ES-I3 (cell line): ENCODE data around the gene AKAP13.
"Not testable (repeated sequence)": the region's sequence is repeated elsewhere in the genome, so short reads cannot be mapped to it uniquely, and the experiment has no call there.

Experiments used
- H3K36me3 ChIP-seq: 2 replicates; pipeline ENCODE4 v1.6.1; 2013; ENCODE audit warnings: mild to moderate bottlenecking, low read length, control low read depth, moderate library complexity; ENCODE audit not compliant: insufficient read depth
- H3K4me1 ChIP-seq: 2 replicates; pipeline ENCODE4 v1.6.1; 2013; ENCODE audit warnings: mild to moderate bottlenecking, control low read depth, low read length; ENCODE audit not compliant: insufficient read depth
- H3K9ac ChIP-seq: 2 replicates; pipeline ENCODE4 v1.6.1; 2013; ENCODE audit warnings: low read depth, mild to moderate bottlenecking, low read length, moderate library complexity
- H3K9me3 ChIP-seq: 2 replicates; pipeline ENCODE4 v1.6.1; 2013; ENCODE audit warnings: mild to moderate bottlenecking, low read length, moderate library complexity; ENCODE audit not compliant: control insufficient read depth, insufficient read depth

AKAP13 gene

DNA sequence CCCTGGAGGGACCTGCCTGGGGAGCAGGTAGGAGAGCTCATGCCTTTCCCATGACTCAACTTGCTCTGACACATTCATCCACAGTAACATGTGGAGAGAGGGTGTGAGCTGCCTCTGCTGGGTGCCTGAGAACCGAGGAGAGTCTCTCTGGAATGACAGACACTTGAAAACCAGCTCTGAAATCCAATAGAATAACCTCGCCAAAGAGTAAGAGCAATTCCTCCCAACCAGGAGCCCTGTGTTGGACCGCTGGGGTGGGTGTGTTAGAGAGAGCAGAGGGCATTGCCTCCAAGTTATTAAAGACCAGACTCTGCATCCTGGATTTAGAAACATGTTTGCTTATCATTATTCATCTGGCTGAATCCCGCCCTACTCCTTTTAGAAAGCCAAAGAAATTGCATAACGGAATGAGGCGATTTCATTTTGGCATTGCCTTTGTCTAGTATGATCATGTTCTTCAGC, 35.7 kb upstream of the AKAP13 start:
- H3K9me3 ChIP-seq, H3K36me3 ChIP-seq, H3K4me1 ChIP-seq, H3K9ac ChIP-seq: not testable (repeated sequence)

DNA sequence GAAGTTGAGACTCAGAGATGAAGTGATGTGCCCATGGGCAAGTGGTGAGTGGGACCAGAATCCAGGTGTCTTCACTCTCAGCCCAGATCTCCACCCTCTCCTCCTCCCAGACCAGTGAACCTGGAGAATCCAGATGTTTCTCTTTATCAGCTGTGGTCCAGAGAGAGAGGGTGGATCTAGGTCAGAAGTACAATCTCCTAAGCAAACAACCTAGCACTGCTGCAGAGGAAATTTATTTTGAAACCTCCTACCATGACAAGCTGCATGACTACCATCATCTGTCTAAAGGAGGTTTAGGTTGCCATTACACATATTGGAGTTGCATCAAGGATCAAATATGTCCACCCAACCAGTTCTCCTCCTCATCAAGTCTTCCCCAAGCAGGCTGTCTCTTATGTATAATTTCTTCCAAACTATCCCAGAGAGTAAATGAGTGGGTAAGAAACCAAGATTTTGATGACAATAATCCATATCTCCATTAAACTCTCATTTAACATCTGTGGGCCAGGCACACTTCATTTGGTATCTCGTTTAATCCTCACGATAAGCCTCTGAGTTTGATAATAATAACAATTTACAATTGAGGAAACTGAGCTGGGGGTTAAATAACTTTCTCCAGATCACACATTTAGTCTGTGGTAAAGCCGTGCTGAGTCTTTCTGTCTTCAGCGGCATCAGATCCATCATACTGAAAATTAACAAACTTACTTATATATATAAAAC, 35.0 kb upstream of the AKAP13 start:
- not testable (repeated sequence) for H3K9ac ChIP-seq, H3K9me3 ChIP-seq, H3K36me3 ChIP-seq, H3K4me1 ChIP-seq

DNA sequence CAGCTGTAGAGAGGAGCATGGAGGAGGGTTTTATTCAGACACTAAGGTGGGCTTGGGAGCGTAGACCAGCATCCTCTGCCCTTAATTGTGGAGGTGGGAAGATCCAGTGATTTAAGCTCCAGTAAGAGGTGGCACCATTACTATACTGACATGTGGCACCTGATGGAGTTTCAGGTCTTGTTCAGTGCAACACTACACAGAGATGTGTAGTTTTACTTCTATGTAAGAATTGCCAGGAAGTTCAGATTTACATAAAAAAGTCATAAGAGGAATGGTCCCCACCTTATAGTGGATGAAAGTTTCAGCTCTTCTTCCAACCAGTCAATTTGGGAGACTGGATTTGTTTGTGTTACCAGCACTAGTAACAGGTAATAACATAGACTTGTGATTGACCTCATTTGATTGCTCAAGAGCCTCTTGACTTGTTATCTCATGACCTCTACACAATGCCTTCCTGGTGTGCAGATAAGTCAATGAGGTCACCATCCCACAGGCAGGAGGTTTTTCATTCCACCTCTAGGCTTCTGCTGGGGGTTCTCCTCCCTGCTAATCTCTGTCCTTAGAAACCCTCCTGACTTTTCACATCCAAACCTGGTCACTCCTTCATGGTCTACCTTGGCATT, 33.8 kb upstream of the AKAP13 start:
- not testable (repeated sequence) for H3K9me3 ChIP-seq, H3K36me3 ChIP-seq, H3K4me1 ChIP-seq, H3K9ac ChIP-seq

DNA sequence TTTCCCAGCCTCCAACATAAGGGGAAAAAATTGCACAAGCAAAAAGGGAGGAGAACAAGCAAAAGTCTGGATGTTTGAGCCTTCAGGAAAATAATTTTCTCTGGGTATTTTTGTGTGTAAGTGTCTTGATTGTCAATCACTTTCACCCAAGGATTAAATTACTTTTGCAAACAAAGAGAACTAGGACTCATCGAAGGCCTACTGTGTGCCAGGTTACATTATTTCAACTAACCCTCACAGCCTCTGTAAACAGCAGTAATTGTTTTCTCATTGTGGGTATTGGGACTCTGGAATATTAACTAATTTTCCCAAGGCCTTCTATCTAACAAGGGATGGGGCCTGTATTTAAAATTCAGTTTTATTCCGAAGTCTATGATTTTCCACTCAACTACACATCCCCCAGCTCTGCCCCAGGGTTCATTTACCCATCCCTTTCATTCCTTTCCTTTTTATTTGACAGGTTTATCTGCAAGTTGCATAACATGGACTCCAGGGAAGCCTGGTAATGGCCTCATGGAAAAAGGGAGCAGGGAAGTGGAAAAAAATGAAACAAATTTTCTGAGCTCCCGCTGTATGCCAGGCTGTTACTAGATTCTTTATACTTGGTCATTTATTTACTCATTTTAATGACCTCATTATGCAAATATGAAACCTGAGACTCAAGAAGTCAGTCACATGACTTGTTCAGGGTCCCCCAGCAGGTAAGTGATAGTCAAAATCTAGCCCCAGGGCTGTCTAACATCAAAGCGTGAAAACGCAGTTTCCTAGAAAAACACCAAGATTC, 32.9 kb upstream of the AKAP13 start:
- not testable (repeated sequence) for H3K4me1 ChIP-seq, H3K9ac ChIP-seq, H3K36me3 ChIP-seq, H3K9me3 ChIP-seq

DNA sequence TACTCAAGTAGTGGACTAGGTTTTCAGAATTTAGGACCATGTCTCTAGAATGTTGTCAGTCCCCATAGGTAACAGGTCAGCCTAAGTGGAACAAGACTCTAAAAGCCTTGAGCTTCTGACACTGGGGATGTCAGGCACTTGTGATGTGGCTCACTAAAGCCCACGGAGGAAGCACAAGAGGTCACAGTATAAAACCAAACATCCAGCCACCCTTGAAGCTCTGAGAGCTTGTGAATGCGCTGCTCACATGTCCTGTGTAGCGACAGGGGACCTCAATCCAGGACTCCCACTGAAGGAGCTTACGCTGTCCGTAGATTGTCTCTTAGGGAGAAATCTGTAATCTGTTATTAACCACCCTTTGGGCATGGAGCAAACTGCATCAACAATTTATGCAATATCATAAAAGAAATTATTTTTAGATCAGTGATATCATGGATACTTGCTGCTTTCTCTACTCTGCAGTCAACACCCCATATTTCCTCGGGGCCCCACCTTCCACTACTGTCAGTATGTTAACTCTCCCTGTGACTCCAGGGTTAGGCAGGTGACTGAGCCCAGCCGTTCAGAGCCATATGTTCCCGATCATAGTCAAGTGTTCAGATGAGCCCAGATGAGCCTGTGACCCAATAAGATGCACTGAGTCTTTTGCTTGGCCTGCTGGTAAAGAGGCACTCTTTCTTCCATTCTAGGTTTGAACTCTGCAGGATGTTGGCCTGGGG, 32.2 kb upstream of the AKAP13 start:
- H3K4me1 ChIP-seq, H3K9me3 ChIP-seq, H3K36me3 ChIP-seq, H3K9ac ChIP-seq: not testable (repeated sequence)

DNA sequence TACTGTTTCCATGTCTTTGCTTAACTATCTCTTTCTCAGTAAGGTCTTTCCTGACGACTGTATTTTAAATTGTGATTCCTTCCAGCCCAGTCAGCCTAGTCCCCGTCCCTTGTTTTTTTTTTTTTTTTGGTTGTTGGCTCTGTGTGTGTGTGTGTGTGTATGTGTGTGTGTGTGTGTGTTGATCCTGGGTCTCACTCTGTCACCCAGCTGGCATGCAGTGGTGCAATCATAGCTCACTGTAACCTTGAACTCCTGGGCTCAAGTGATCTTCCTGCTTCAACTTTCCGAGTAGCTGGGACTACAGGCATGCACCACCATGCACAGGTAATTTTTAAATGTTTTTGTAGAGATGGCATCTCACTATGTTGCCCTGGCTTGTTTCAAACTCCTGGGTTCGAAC, 31.3 kb upstream of the AKAP13 start:
- H3K9ac ChIP-seq, H3K36me3 ChIP-seq, H3K9me3 ChIP-seq, H3K4me1 ChIP-seq: not testable (repeated sequence)

DNA sequence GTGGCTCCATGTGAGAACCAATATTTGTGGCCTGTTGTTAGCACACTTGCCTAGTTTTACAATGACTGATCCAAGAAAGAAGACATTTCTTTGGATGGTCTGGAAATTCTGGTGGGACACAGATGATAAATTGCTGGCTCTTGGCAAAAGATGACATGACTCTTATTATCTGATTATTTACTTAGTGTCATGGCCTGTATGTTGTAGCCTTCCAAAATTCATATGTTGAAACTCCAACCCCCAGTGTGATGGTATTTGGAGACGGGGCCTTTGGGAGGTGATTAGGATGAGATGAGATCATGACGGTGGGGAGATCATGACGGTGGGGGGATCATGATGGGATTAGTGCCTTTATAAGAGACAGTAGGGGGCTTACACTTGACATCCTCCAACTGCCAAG, 30.0 kb upstream of the AKAP13 start:
- Histone ChIP-seq H3K9ac (no peak overlapping the region), H3K9me3 (no peaks in the 10 kb centered on the region), H3K36me3 (no peaks in the 10 kb centered on the region), H3K4me1 (peaks cover 7% of the 10 kb centered on the region; the same call in 1 of the 2 replicates)

DNA sequence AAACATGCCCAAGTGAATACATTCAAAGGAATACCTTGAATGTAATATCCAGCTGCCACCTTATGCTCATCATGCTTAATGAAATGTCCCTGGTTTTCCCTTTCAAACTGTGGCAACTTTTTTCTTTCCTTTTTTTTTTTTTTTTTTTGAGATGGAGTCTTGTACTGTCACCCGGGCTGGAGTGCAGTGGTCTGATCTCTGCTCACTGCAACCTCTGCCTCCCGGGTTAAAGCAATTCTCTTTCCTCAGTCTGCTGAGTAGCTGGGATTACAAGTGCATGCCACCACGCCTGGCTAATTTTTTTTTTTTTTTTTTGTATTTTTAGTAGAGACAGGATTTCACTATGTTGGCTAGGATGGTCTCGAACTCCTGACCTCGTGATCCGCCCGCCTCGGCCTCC, 28.9 kb upstream of the AKAP13 start:
- H3K9me3 ChIP-seq, H3K36me3 ChIP-seq, H3K9ac ChIP-seq, H3K4me1 ChIP-seq: not testable (repeated sequence)

DNA sequence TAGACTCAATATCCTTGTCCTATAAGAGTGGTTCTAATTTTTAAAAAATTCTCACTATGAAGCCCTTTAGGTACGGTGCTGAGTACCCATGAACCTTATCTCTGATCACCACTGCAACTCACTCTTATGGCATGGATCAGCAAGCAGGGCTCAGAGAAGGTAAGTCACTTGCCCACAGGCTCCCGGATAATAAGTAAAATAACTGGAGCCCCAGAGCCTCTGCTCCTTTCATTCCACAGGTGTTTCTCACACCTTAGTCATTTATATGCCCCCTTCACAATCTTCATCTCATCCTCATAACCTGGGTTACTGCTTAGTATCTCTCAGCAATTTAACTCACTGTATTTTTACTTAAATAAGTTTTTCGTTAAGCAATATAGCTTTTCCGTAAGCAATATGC, 28.4 kb upstream of the AKAP13 start:
- peaks cover 7% of the 10 kb centered on the region; the same call in 1 of the 2 replicates for H3K4me1 ChIP-seq
- H3K9ac ChIP-seq, result no peak overlapping the region
- H3K9me3 ChIP-seq, result no peaks in the 10 kb centered on the region
- H3K36me3 ChIP-seq, result no peaks in the 10 kb centered on the region

DNA sequence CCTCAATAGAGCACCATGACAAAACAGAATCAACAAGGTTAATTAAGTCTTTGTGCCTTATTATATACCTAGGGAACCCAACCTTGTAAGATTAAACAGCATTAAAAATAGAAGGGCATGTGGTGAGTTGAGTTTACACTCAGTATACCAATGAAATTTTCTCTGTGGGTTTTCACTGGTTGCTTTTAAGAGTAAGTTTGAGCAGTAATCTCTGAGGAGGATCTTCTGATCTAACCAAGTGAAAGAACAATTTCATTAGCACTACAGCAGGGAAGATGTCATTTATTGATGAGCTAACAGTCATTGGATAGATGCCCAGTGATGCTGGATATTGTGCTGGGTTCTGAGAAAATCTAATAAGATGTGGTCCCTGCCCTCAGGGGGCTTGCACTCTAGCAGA, 26.9 kb upstream of the AKAP13 start:
- H3K36me3 ChIP-seq, result no peaks in the 10 kb centered on the region
- H3K9ac ChIP-seq, result no peak overlapping the region
- peaks cover 7% of the 10 kb centered on the region; the same call in 1 of the 2 replicates for H3K4me1 ChIP-seq
- no peaks in the 10 kb centered on the region for H3K9me3 ChIP-seq

DNA sequence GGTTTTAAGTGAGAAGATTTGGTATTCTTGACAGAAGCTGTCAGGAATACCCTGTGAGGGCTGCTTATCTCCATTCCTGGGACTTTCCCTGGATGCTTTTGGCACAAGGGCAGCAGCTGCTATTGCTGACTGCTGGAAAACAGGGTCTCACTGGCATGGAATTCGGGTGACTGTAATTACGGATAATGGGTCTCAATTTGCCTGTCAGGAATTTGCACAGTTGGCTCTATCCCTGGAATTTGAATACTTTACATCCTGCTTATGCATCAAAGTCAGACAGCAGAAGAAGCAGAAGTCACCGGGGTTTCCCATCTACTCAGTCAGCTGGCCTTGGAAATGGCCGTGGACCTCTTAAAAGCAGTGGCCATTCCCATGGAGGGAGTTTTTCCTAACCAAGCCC, 25.9 kb upstream of the AKAP13 start:
- H3K9ac ChIP-seq, result no peak overlapping the region

DNA sequence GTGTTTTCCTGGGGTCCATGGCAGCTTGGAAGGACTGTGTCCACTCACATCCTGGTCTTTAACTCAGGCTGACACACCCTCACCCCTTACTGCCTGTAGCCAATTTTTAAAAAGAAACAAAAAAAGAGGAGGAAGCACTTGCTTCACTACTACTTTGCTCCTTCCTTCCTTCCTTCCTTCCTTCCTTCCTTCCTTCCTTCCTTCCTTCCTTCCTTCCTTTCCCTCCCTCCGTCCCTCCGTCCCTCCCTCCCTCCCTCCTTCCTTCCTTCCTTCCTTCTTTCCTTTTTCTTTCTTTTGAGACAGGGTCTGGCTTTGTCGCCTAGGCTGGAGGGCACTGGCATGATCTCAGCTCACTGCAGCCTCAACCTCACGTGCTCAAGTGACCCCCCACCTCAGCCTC, 25.5 kb upstream of the AKAP13 start:
- H3K9ac ChIP-seq, result no peak overlapping the region
- H3K36me3 ChIP-seq, result no peaks in the 10 kb centered on the region
- H3K4me1 ChIP-seq, result peaks cover 7% of the 10 kb centered on the region; the same call in 1 of the 2 replicates
- no peaks in the 10 kb centered on the region for H3K9me3 ChIP-seq

More for the DNA sequence above, 25.9 kb upstream of the AKAP13 start:
- peaks cover 7% of the 10 kb centered on the region; the same call in 1 of the 2 replicates for H3K4me1 ChIP-seq
- H3K9me3 ChIP-seq, result no peaks in the 10 kb centered on the region
- no peaks in the 10 kb centered on the region for H3K36me3 ChIP-seq

DNA sequence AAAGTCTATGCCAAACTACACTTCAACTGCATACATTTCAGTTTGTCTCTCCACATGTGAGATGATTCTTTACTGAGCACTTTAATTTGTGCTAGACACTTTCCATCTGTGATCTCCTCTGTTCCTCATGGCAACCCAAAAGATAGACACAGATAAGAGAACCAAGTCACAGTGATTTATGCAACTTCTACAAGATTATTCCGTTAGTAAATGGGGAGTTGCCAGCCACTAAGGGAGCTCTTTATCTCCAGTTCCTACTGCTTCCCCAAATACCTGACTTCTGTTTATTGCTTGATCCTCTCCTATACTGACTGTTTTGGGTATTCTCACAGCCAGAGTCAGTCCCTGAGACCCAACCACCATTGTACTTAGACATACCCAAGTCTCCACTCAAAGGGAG, 24.1 kb upstream of the AKAP13 start:
- H3K4me1 ChIP-seq, result peaks cover 7% of the 10 kb centered on the region; the same call in 1 of the 2 replicates
- H3K9ac ChIP-seq, result no peak overlapping the region
- no peaks in the 10 kb centered on the region for H3K9me3 ChIP-seq
- H3K36me3 ChIP-seq, result no peaks in the 10 kb centered on the region

DNA sequence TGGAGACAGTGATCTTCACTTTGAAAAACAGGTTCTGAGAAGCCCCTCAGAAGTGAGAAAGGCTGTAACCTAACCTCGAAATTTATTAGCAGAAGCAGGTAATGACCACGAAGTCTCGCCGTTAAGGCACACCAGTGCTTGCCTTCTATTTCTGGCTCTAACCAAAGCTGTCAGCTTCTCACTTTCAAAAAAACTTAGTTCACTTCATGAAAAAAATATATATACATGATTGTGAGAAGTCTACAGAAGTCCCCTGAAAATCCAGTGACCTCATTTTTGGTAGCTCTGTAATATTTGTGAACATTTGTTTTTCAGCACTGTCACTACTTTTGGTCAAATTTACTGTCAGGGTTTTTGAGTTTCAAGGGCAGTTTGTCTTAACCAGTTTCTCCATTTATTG, 19.1 kb upstream of the AKAP13 start:
- Histone ChIP-seq H3K9me3 (no peaks in the 10 kb centered on the region), H3K4me1 (no peaks in the 10 kb centered on the region), H3K9ac (no peak overlapping the region), H3K36me3 (no peaks in the 10 kb centered on the region)
